Measurements from ENCODE around the gene PATZ1.

The PATZ1 gene

GRCh38 chr22:31313366-31314147, 32.6 kb downstream of the PATZ1 start:
- DNase-seq: peak; percentile 44 to 56

GRCh38 chr22:31308181-31308580, 38.0 kb downstream of the PATZ1 start:
- DNase-seq: no peak

- DNase-seq: no peak
Measured at GRCh38 chr22:31305194-31305593, 41.0 kb downstream of the PATZ1 start.

GRCh38 chr22:31302537-31302936, 43.6 kb downstream of the PATZ1 start:
- DNase-seq: no peak

GRCh38 chr22:31302006-31302405, 44.1 kb downstream of the PATZ1 start:
- no peak for DNase-seq

- DNase-seq: no peak
Measured at GRCh38 chr22:31300896-31301295, 45.2 kb downstream of the PATZ1 start.

GRCh38 chr22:31295831-31296657, 50.1 kb downstream of the PATZ1 start:
- no peak for DNase-seq

- DNase-seq: no peak
Measured at GRCh38 chr22:31295360-31295759, 50.8 kb downstream of the PATZ1 start.

GRCh38 chr22:31292236-31292989, 53.7 kb downstream of the PATZ1 start, which contains the start of gene PIK3IP1:
Gene PIK3IP1 (minus strand): TSS chr22:31292488. CDS start chr22:31292344, 144 bp downstream.
- DNase-seq: peak; percentile 74 to 83

DNA sequence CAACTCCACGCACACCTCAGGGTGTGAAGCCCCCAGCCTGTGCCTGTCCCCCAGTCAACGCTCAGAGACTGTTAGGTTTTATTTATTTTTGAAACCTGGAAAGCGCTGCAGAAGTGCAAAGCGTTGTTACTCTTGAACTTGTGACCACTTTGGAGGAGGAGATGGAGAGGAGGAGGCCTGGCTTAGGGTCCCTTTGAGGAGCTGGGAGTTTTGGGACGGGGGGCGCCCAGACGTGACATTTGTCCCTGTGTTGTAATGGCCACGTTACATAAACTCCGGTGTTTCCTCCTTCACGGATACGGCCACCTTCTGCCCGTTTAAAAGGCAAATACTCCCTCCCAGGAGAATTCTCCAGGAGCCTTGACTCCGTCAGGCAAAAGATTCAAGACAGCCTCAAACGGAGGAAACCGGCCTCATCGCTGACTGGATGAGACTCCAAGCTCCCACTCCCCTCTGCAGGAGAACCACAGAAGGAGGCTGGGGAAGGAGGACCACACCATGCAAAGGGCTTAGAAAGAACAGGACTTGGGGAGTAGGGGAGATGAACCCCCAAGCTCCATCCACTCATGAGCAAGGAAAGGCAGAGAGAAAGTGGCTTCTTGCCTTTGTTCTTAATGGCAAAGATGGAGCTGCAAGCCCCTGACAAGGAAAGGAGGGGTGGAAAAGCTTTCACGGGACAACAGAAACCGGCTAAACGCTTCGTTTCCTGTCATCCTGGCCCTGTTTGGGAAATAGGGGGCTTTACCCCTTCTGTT, 54.5 kb downstream of the PATZ1 start:
- DNase-seq: no peak

- peak; percentile 90 to 93 for DNase-seq
Measured at GRCh38 chr22:31290494-31291471, 55.4 kb downstream of the PATZ1 start.

DNA sequence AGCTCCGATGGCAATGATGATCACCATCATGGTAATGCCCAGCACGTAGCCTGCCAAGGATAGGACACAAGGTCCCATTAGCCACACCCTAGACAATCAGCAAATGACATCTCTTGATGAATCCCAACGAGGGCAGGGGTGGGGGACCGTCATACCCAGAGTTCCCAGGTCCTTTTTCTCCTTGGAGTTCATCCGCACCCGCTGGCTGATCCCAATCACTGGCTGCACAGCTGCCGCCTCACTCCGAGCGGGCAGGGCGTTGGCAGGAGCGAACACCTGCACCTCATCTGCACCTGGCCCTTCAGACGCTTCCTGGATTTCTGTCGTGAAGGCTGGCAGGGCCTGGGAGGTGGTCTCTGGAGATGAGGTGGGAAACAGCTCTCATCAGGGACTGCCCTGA, 56.8 kb downstream of the PATZ1 start:
- DNase-seq: no peak

- DNase-seq: no peak
Measured at GRCh38 chr22:31288496-31289240, 57.5 kb downstream of the PATZ1 start.

- no peak for DNase-seq
Measured at GRCh38 chr22:31287818-31288495, 58.2 kb downstream of the PATZ1 start.

DNA sequence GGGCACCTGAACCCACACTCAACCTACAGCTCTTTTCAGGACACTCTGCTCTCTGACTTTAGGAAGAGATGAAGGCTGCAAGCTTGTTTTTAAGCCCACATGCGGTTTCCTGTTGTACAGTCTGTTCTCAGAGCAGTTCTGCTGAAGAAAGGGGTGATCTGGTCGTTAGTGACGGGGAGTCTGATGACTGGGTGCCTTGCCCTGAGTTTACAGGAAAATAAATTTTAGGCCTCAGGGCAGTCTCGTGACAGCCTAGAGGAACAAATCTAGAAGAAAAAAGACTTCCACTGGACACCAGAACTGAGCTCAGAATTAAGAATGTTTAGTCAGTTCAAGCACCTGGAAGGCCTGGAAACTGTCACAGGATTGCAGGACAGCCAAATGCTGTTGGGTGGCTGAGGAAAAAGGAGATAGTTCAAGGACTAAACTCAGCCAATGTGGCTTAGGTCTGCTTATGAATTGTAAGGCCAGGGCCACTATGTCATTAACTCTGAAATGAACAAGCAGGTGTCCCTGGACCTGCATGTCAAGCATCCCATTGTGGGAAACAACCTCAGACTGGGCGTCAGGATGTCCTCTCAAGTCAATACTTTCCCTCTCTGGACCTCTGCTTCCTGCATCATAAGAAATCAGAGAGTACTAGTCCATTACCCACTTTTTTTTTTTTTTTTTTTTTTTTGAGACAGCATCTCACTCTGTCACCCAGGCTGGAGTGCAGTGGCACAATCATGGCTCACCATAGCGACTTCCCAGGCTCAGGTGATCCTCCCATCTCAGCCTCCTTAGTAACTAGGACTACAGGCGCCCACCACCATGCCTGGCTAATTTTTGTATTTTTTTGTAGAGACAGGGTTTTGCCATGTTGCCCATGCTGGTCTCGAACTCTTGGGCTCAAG, 59.5 kb downstream of the PATZ1 start:
- DNase-seq: peak in 1 of 2 experiments; percentile 75

DNA sequence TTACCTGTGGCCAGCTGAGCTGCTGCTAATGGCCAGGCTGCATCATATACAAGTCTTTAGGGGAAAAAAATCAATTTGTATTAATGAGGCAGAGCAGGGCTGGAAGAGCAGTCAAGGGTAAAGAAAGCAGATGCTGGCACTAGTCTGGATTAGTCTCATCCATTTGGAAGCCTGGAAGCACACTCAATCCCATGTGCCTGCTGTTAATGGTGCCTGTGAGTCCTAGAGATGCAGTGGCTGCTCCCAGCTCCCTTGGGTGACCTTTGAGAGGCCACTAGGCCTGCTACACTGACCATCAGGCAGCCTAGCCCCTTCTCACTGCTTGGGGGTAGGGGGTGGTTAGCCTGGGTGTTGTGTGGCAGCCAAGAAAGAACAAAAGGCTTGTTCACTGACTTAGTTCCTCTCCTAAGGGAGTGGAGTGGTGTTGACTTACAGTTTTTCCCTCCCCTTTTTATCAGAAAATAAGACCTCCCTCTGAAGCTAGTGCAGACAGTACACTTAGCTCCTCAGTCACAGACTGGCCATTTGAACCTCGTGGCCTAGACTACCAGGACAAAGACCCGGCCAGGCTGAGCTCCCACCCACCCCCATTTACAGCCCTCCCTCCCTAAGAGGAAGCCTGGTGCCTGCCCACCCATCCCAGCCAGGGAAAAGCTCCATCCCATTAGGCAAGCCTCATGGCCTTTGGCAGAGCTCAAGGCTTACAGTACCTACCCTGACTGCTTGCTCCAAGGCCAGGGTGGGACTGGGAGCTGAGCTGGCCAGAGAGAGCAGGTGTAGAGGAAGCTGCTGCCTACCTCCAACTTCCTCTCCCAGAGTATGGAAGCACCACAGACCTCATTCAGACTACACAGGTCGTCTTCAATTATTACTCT, 61.6 kb downstream of the PATZ1 start:
- no peak for DNase-seq

DNA sequence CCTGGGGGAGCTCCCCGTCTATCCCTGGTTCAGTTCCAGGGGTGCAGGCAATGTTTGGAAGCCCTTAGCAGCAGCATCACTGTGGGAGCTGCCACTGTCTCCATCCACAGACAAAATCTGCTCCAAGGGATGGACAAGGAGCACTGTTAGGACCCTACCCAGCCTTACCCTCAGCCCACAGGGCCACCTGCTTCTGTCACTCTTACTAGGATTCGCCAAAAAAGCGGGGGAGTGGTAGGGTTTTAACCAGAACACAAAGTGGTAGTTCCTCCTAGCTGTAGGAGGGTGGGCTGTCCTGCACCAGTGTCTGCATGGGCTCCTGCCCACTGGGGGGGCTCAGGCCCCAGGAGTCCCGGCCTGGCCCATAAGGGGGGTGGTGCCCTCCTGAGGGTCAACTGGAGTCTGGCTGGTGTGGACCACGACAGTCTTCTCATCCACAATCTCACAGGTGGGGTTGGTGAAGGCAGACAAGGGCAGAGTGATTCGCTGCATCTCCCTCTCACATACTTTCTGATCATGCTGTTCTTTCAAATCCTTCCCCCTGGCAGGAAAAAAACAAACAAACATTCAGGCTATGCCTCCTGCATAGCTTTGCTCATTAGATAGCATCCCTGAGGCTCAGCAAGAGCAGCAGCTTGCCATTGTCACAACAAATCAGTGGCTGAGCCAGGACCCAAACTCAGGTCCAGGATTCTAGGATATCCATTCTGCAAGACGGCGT, 63.2 kb downstream of the PATZ1 start:
- no peak for DNase-seq

Data from stimulated activated CD4-positive, alpha-beta T cell treated with anti-CD3 and anti-CD28 coated beads, Interleukin-4, amount 100 ng/mL, for 4 hours (primary cell).